ENCODE results near the gene TNK2. TPM values are rescaled to one million over a fixed set of nuclear protein-coding genes. Genes with fewer than 3 reads are reported as not detected.
"Not testable (repeated sequence)": the region's sequence is repeated elsewhere in the genome, so short reads cannot be mapped to it uniquely, and the experiment has no call there.

The TNK2 gene
- total RNA-seq, 2 donors from 2014 or later: 25.9 to 49.1 TPM

GRCh38 chr3:195825191-195825588, 83.2 kb downstream of the TNK2 start:
- WGBS, 2 donors: 70 to 83% methylated on average over 10 to 15 of the region's 15 CpGs
- intact Hi-C loops (cut with DNase I): no loop called here
- H3K36me3 ChIP-seq (replicated peaks in 1 of 2; ENCODE audit: insufficient read depth in 1 of 2, low read depth in 2 of 2): no peaks in the 10 kb centered on the region
- H3K9me3 ChIP-seq: no peaks in the 10 kb centered on the region
- DNase-seq (no peak), ATAC-seq (no peak)
- peaks cover 0 to 6% of the 10 kb centered on the region in 2 donors for H3K27me3 ChIP-seq
- H3K4me3 ChIP-seq: no peak overlapping the region
- H3K4me1 ChIP-seq: peaks cover 8% of the 10 kb centered on the region
- no peak for TF ChIP-seq POLR2A (IDR thresholded peaks at IDR 0.05)
- no peak overlapping the region for H3K27ac ChIP-seq

- H3K9me3 ChIP-seq; DNase-seq; intact Hi-C loops (cut with DNase I); ATAC-seq; H3K27ac ChIP-seq; H3K4me3 ChIP-seq; H3K36me3 ChIP-seq (replicated peaks in 1 of 2; ENCODE audit: insufficient read depth in 1 of 2, low read depth in 2 of 2); H3K27me3 ChIP-seq; H3K4me1 ChIP-seq: not testable (repeated sequence)
- WGBS, 2 donors: 50 to 57% methylated on average over 5 to 13 of the region's 13 CpGs
Measured at GRCh38 chr3:195824425-195825190, 83.7 kb downstream of the TNK2 start.

DNA sequence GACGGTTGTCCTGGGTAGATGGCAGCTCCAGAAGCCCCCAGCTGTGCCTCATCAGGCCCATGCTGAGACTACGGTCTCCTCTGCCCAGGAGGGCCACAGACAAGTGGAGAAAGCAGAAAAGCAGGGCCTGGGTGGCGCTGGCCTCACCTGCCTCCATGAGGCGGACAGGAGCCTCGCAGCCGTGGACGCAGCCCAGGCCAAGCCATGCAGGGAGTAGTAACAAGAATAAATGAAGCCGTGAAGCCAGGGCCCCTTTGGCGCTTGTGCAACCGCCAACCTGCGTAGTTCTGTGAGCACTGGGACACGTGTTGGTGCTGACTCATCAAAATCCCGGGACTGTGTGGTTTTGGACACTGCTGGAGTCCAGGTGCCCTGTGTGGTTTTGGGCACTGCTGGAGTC, 84.4 kb downstream of the TNK2 start:
- Histone ChIP-seq H3K27me3 (peaks cover 0 to 6% of the 10 kb centered on the region in 2 donors), H3K27ac (no peak overlapping the region), H3K4me3 (no peak overlapping the region), H3K36me3 (replicated peaks in 1 of 2; ENCODE audit: insufficient read depth in 1 of 2, low read depth in 2 of 2) (no peaks in the 10 kb centered on the region), H3K9me3 (no peaks in the 10 kb centered on the region), H3K4me1 (no peaks in the 10 kb centered on the region)
- 33 to 54% methylated on average over 2 to 13 of the region's 13 CpGs for WGBS, 2 donors
- no peak for TF ChIP-seq CTCF (IDR thresholded peaks at IDR 0.05)
- TF ChIP-seq POLR2A (IDR thresholded peaks at IDR 0.05): no peak
- DNase-seq: peak in 1 of 4 donors; percentile 28
- intact Hi-C loops (cut with DNase I): no loop called here
- ATAC-seq: no peak

DNA sequence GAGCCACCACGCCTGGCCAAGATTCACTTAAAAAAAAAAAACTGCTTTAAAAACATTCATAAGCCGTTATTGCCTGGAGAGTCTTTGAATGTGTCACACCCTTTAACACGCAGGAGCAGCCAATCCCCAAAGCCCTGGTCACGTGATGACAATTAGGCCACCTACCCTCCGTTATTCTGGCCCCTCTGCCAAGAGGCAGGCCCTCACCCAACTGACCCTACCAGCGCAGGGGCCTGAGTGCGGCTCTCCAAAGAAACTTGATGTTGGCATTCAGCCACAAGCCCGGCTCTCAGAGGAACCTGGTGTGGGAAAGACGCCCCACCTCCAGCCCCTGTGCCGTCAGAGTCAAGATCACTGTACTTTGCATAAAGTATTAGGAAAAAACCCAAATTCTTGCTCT, 85.1 kb downstream of the TNK2 start:
- TF ChIP-seq POLR2A (IDR thresholded peaks at IDR 0.05) (no peak), CTCF (IDR thresholded peaks at IDR 0.05) (no peak)
- intact Hi-C loops (cut with DNase I): no loop called here
- ATAC-seq (no peak), DNase-seq (peak in 2 of 4 donors; percentile 39 to 45)
- Histone ChIP-seq H3K4me1 (no peaks in the 10 kb centered on the region), H3K4me3 (no peak overlapping the region), H3K9me3 (no peaks in the 10 kb centered on the region), H3K36me3 (replicated peaks in 1 of 2; ENCODE audit: insufficient read depth in 1 of 2, low read depth in 2 of 2) (no peaks in the 10 kb centered on the region), H3K27me3 (peaks cover 0 to 6% of the 10 kb centered on the region in 2 donors), H3K27ac (no peak overlapping the region)
- 23 to 44% methylated on average over 10 of the region's 10 CpGs for WGBS, 2 donors

- DNase-seq: no peak
- Histone ChIP-seq H3K4me1 (no peaks in the 10 kb centered on the region), H3K4me3 (no peak overlapping the region), H3K36me3 (replicated peaks in 1 of 2; ENCODE audit: insufficient read depth in 1 of 2, low read depth in 2 of 2) (no peaks in the 10 kb centered on the region), H3K27me3 (peaks cover 0 to 6% of the 10 kb centered on the region in 2 donors), H3K9me3 (no peaks in the 10 kb centered on the region), H3K27ac (no peak overlapping the region)
- no peak for TF ChIP-seq CTCF (IDR thresholded peaks at IDR 0.05)
- TF ChIP-seq POLR2A (IDR thresholded peaks at IDR 0.05): no peak
- intact Hi-C loops (cut with DNase I): no loop called here
- 81 to 82% methylated on average over 16 of the region's 16 CpGs for WGBS, 2 donors
- no peak for ATAC-seq
Measured at GRCh38 chr3:195822131-195822696, 86.1 kb downstream of the TNK2 start.

Data from body of pancreas (tissue), 4 donors.